ENCODE data around the gene BCAS2.

- TF ChIP-seq, protein P1, sequence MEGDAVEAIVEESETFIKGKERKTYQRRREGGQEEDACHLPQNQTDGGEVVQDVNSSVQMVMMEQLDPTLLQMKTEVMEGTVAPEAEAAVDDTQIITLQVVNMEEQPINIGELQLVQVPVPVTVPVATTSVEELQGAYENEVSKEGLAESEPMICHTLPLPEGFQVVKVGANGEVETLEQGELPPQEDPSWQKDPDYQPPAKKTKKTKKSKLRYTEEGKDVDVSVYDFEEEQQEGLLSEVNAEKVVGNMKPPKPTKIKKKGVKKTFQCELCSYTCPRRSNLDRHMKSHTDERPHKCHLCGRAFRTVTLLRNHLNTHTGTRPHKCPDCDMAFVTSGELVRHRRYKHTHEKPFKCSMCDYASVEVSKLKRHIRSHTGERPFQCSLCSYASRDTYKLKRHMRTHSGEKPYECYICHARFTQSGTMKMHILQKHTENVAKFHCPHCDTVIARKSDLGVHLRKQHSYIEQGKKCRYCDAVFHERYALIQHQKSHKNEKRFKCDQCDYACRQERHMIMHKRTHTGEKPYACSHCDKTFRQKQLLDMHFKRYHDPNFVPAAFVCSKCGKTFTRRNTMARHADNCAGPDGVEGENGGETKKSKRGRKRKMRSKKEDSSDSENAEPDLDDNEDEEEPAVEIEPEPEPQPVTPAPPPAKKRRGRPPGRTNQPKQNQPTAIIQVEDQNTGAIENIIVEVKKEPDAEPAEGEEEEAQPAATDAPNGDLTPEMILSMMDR (IDR thresholded peaks at IDR 0.05) = no peak
- no peak for TF ChIP-seq POLR2AphosphoS5 (IDR thresholded peaks at IDR 0.05)
Observed at GRCh38 chr1:114589122-114589521, 7.7 kb upstream of the BCAS2 start.
